DOHH2 (cell line): Measurements from ENCODE around the gene KRTAP10-2.

Source experiments
- H3F3A ChIP-seq: fragments of 200-600 bp; sonication (generic), shearing (Covaris generic); 2 replicates; pipeline ENCODE4 v1.6.0; 2016; ENCODE audit warnings: antibody characterized with exemption, mild to moderate bottlenecking; ENCODE audit not compliant: control insufficient read depth, insufficient read depth
- H3K27ac ChIP-seq: fragments of 200-600 bp; sonication (generic); 2 replicates; pipeline ENCODE4 v1.5.1; 2014; ENCODE audit warnings: low read depth, mild to moderate bottlenecking, low read length, moderate library complexity
- H3K27me3 ChIP-seq: fragments of 200-600 bp; sonication (generic); 2 replicates; pipeline ENCODE4 v1.6.1; 2014; ENCODE audit warnings: mild to moderate bottlenecking, low read length, mixed read lengths; ENCODE audit not compliant: control insufficient read depth
- H3K36me3 ChIP-seq: fragments of 200-600 bp; sonication (generic); 2 replicates; pipeline ENCODE4 v1.6.1; 2014; ENCODE audit warnings: mild to moderate bottlenecking, low read length, moderate library complexity, mixed read lengths; ENCODE audit not compliant: control insufficient read depth
- H3K4me1 ChIP-seq: fragments of 200-600 bp; sonication (generic); 2 replicates; pipeline ENCODE4 v1.6.1; 2014; ENCODE audit warnings: mild to moderate bottlenecking, low read length, mixed read lengths; ENCODE audit not compliant: control insufficient read depth
- H3K4me2 ChIP-seq: fragments of 200-600 bp; sonication (generic); 2 replicates; pipeline ENCODE4 v1.6.0; 2014; ENCODE audit warnings: mild to moderate bottlenecking, low read length, moderate library complexity
- H3K4me3 ChIP-seq: fragments of 200-600 bp; sonication (generic); 2 replicates; pipeline ENCODE4 v1.5.1; 2014; ENCODE audit warnings: mild to moderate bottlenecking, low read length, mixed read lengths
- H3K79me2 ChIP-seq: fragments of 200-600 bp; sonication (generic); 2 replicates; pipeline ENCODE4 v1.6.1; 2014; ENCODE audit warnings: mild to moderate bottlenecking, low read length, mixed read lengths; ENCODE audit not compliant: control insufficient read depth
- H3K9me2 ChIP-seq: fragments of 200-600 bp; sonication (generic); replicated peaks from 2 replicates; pipeline ENCODE4 v1.6.1; 2014; ENCODE audit warnings: mild to moderate bottlenecking, low read length, mixed read lengths; ENCODE audit not compliant: control insufficient read depth
- H3K9me3 ChIP-seq: fragments of 200-600 bp; sonication (generic); 2 replicates; pipeline ENCODE4 v1.6.1; 2014; ENCODE audit warnings: antibody characterized with exemption, low read length, mixed read lengths; ENCODE audit not compliant: control insufficient read depth, insufficient read depth
- H4K20me1 ChIP-seq: fragments of 200-600 bp; sonication (generic); 2 replicates; pipeline ENCODE4 v1.6.0; 2014; ENCODE audit warnings: low read depth, mild to moderate bottlenecking, antibody characterized with exemption, low read length, moderate library complexity; ENCODE audit not compliant: control insufficient read depth, insufficient read depth
- EZH2phosphoT487 ChIP-seq: fragments of 200-600 bp; sonication (generic); IDR thresholded peaks from 2 replicates; pipeline ENCODE4 v1.6.1; 2017; ENCODE audit warnings: borderline replicate concordance, mild to moderate bottlenecking, antibody characterized with exemption, low read length, moderate library complexity, mixed read lengths
- TF ChIP-seq, protein P1 (sequence below): fragments of 200-600 bp; sonication (generic); IDR thresholded peaks from one replicate; pipeline ENCODE4 v1.5.1; 2014; ENCODE audit warnings: antibody characterized with exemption, mild to moderate bottlenecking, low read depth, low read length; ENCODE audit not compliant: poor library complexity, severe bottlenecking

Gene KRTAP10-2

DNA sequence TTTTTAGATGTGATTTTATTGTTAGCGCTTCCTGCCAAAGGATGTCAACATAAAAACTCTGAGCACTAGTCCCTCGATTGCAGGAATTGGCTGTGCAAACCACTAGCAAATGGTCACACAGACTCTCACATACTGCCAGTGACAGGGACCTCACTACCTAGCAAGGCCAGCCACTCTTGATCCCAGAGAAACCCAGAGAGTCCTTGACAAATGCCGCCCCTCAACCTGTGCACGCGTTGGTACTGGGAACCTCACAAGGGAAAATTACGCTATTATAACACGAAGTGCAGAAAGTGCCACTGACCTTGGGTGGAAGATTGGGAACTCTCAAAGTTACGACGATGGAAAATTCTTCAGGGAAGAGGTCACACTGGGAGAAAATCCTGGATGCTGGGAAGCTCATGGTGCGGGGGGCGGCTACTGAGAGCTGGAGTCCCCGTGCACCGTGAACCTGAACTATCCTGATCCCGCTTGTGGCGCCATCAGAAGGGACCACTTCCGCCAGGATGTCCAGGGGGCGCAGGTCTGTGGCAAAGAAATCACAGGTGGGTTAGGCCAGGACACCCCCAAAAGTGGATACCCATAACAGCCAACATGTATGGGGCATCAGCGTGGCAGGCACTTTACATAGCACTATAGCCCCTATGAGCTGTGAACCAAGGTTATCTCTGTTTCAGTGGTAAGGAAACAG lies 16.3 kb upstream of the KRTAP10-2 start:
- Histone ChIP-seq H3K9me2 (no peaks in the 10 kb centered on the region), H3K36me3 (no peaks in the 10 kb centered on the region), H3K4me2 (no peak overlapping the region), H3F3A (no peaks in the 10 kb centered on the region), H3K79me2 (no peaks in the 10 kb centered on the region), H3K9me3 (no peaks in the 10 kb centered on the region), H3K27me3 (no peaks in the 10 kb centered on the region), H3K27ac (no peak overlapping the region), H3K4me1 (no peaks in the 10 kb centered on the region), H4K20me1 (no peaks in the 10 kb centered on the region), H3K4me3 (no peak overlapping the region)
- TF ChIP-seq, protein P1, sequence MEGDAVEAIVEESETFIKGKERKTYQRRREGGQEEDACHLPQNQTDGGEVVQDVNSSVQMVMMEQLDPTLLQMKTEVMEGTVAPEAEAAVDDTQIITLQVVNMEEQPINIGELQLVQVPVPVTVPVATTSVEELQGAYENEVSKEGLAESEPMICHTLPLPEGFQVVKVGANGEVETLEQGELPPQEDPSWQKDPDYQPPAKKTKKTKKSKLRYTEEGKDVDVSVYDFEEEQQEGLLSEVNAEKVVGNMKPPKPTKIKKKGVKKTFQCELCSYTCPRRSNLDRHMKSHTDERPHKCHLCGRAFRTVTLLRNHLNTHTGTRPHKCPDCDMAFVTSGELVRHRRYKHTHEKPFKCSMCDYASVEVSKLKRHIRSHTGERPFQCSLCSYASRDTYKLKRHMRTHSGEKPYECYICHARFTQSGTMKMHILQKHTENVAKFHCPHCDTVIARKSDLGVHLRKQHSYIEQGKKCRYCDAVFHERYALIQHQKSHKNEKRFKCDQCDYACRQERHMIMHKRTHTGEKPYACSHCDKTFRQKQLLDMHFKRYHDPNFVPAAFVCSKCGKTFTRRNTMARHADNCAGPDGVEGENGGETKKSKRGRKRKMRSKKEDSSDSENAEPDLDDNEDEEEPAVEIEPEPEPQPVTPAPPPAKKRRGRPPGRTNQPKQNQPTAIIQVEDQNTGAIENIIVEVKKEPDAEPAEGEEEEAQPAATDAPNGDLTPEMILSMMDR: no peak
- TF ChIP-seq EZH2phosphoT487: no peak

DNA sequence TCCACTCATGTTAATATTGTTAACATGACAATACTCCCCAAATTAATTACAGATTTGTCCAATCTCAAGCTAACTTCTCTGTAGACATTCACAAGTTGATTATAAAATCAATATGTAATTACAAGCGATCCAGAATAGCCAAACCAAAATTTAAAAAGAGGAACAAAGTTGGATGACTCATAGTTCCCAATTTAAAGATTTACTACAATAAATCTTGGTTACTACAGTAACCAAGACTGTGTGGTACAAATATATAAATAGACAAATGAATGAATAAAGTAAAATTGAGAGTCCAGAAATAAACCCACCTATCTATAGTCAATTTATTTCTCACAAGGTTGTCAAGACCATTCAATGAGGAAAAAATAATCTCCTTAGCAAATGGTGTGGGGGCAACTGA lies 15.1 kb upstream of the KRTAP10-2 start:
- no peaks in the 10 kb centered on the region for H3K27me3 ChIP-seq
- H3F3A ChIP-seq: no peaks in the 10 kb centered on the region
- H4K20me1 ChIP-seq: no peaks in the 10 kb centered on the region
- TF ChIP-seq EZH2phosphoT487: no peak
- TF ChIP-seq, protein P1: no peak
- no peaks in the 10 kb centered on the region for H3K4me1 ChIP-seq
- no peaks in the 10 kb centered on the region for H3K9me3 ChIP-seq
- no peaks in the 10 kb centered on the region for H3K9me2 ChIP-seq
- no peaks in the 10 kb centered on the region for H3K79me2 ChIP-seq
- H3K4me2 ChIP-seq: no peak overlapping the region
- no peak overlapping the region for H3K4me3 ChIP-seq
- H3K36me3 ChIP-seq: no peaks in the 10 kb centered on the region
- no peak overlapping the region for H3K27ac ChIP-seq

DNA sequence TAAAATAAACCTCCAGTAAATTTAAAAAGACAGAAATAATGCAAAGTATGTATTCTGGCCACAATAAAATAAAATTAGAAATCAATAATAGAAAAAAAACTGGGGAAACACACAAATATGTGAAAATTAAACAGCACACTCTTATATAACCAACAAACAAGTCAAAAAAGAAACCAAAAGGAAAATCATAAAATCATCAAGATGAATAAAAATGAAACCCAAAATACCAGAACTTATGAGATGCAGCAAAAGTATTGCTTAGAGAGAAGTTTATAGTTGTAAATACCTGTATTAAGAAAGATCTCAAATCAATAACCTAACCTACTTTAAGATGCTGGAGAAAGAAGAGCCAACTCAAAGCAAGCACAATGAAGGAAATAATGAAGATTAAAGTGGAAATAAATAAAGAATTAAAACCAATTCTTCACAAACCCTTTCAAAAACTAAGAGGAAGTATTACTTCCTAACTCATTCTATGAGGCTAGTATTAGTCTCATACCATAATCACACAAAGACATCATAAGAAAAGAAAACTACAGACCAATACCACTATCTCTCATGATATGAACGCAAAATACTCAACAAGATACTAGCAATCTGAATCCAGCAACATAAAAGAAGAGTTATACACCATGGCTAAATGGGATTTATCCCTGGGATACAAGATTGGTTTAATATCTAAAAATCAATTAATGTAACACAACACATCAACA lies 13.7 kb upstream of the KRTAP10-2 start:
- Histone ChIP-seq H3K27me3 (no peaks in the 10 kb centered on the region), H3K36me3 (no peaks in the 10 kb centered on the region), H3K27ac (no peak overlapping the region), H3K4me1 (no peaks in the 10 kb centered on the region), H4K20me1 (no peaks in the 10 kb centered on the region), H3K4me2 (no peak overlapping the region), H3K9me3 (no peaks in the 10 kb centered on the region), H3F3A (no peaks in the 10 kb centered on the region), H3K9me2 (no peaks in the 10 kb centered on the region), H3K4me3 (no peak overlapping the region), H3K79me2 (no peaks in the 10 kb centered on the region)
- TF ChIP-seq, protein P1: no peak
- no peak for TF ChIP-seq EZH2phosphoT487
